Endothelial cell of umbilical vein (primary cell): ENCODE measurements around the gene INTS6. TPM values are rescaled to one million over a fixed set of nuclear protein-coding genes. Genes with fewer than 3 reads are reported as not detected.

Source experiments
- BruUV-seq: library from RNA; stranded (reverse); fragments of 400-500 nt; replicated peaks from 2 replicates; lab custom pipeline; 2021; lab: Mats Ljungman, UMichigan
- CTCF ChIA-PET: fragments of 300-600, 350-600 bp; sonication (Branson Sonifier 250); formaldehyde crosslinking; loops from one replicate; lab custom pipeline; 2021; ENCODE audit warnings: antibody characterized with exemption, inconsistent platforms; lab: Charles Lee
- POLR2A ChIA-PET: fragments of 300-600, 350-600 bp; sonication (Branson Sonifier 250); formaldehyde crosslinking; loops from one replicate; lab custom pipeline; 2021; ENCODE audit warnings: antibody characterized with exemption, inconsistent platforms; lab: Charles Lee
- DNase-seq: peaks from one replicate; pipeline ENCODE4 v3.0.0-alpha.2; 2011; ENCODE audit warnings: low read depth, low spot score
- FAIRE-seq: peaks from 2 replicates; lab custom pipeline; 2011; peaks lifted over from hg19 to GRCh38; lab: Jason Lieb, UNC
- H2AFZ ChIP-seq: 2 replicates; pipeline ENCODE4 v1.6.0; 2012; ENCODE audit warnings: low read depth, low read length, control low read depth, inconsistent platforms
- H3K27ac ChIP-seq: 2 replicates; pipeline ENCODE4 v1.5.1; 2011; ENCODE audit warnings: low read depth, mild to moderate bottlenecking, control low read depth, low read length, moderate library complexity; ENCODE audit not compliant: insufficient read depth
- H3K27me3 ChIP-seq, 2 experiments: 2 replicates each; pipeline versions ENCODE4 v1.6.0 to v1.6.1; 2011; ENCODE audit warnings: low read length in 2 of 2, mixed read lengths in 1 of 2; ENCODE audit not compliant: control insufficient read depth in 2 of 2, insufficient read depth in 2 of 2
- H3K36me3 ChIP-seq, 2 experiments: 2 replicates in 1 of 2; 3 replicates in 1 of 2; pipeline ENCODE4 v1.5.1; 2011; ENCODE audit warnings: low read length in 2 of 2, mild to moderate bottlenecking in 1 of 2, moderate library complexity in 1 of 2; ENCODE audit not compliant: control insufficient read depth in 2 of 2, insufficient read depth in 2 of 2; ENCODE audit errors: extremely low read depth in 1 of 2
- H3K4me1 ChIP-seq: 3 replicates; pipeline ENCODE4 v1.5.1; 2011; ENCODE audit warnings: mild to moderate bottlenecking, low read length; ENCODE audit not compliant: control insufficient read depth, insufficient read depth; ENCODE audit errors: extremely low read depth
- H3K4me2 ChIP-seq: 2 replicates; pipeline ENCODE4 v1.6.1; 2011; ENCODE audit warnings: low read length, control low read depth, mixed read lengths; ENCODE audit not compliant: insufficient read depth
- H3K4me3 ChIP-seq, 3 experiments: fragments of 200-600 bp in 1 of 3; sonication (generic), shearing (Covaris generic) in 1 of 3; replicated peaks in 1 of 3; 2 replicates each; pipeline ENCODE4 v1.5.1; 2011 to 2016; ENCODE audit warnings: control low read depth in 3 of 3, low read length in 3 of 3, mild to moderate bottlenecking in 2 of 3, inconsistent platforms in 1 of 3, low read depth in 1 of 3, moderate library complexity in 1 of 3; ENCODE audit not compliant: insufficient read depth in 1 of 3
- H3K79me2 ChIP-seq: 2 replicates; pipeline ENCODE4 v1.6.0; 2012; ENCODE audit warnings: low read length, inconsistent platforms; ENCODE audit not compliant: control insufficient read depth, insufficient read depth
- H3K9ac ChIP-seq: replicated peaks from 2 replicates; pipeline ENCODE3; 2011; ENCODE audit warnings: low read length, control low read depth; ENCODE audit not compliant: insufficient read depth; ENCODE audit errors: extremely low read depth
- H3K9me1 ChIP-seq: replicated peaks from 3 replicates; pipeline ENCODE4 v1.6.0; 2011; ENCODE audit warnings: mild to moderate bottlenecking, low read length; ENCODE audit not compliant: control insufficient read depth, insufficient read depth; ENCODE audit errors: extremely low read depth
- H3K9me3 ChIP-seq: replicated peaks from 2 replicates; pipeline ENCODE4 v1.5.1; 2012; ENCODE audit warnings: low read length, inconsistent platforms; ENCODE audit not compliant: control insufficient read depth, insufficient read depth
- H4K20me1 ChIP-seq: replicated peaks from 2 replicates; pipeline ENCODE3; 2011; ENCODE audit warnings: mild to moderate bottlenecking, low read length; ENCODE audit not compliant: control insufficient read depth, insufficient read depth; ENCODE audit errors: extremely low read depth
- CTCF ChIP-seq, 2 donors: IDR thresholded peaks; 1 replicate in 1 of 2; 2 replicates in 1 of 2; pipeline ENCODE4 v1.5.1; 2011; ENCODE audit warnings: low read length in 2 of 2, mild to moderate bottlenecking in 2 of 2, moderate library complexity in 2 of 2, control low read depth in 1 of 2, inconsistent platforms in 1 of 2, low read depth in 1 of 2; ENCODE audit not compliant: insufficient read depth in 1 of 2; ENCODE audit errors: extremely low read depth in 1 of 2
- EZH2 ChIP-seq: IDR thresholded peaks from 2 replicates; pipeline ENCODE4 v1.6.1; 2012; ENCODE audit warnings: borderline replicate concordance, low read depth, mild to moderate bottlenecking, moderate library complexity, low read length, inconsistent platforms; ENCODE audit not compliant: severe bottlenecking
- FOS ChIP-seq: IDR thresholded peaks from 2 replicates; pipeline ENCODE4 v1.6.1; 2011; ENCODE audit warnings: mild to moderate bottlenecking, low read length, moderate library complexity, borderline replicate concordance; ENCODE audit not compliant: insufficient read depth
- GATA2 ChIP-seq: IDR thresholded peaks from 2 replicates; pipeline ENCODE4 v1.7.0; 2011; ENCODE audit warnings: low read depth, mild to moderate bottlenecking, moderate library complexity, mixed read lengths, low read length; ENCODE audit not compliant: insufficient read length, insufficient read depth
- JUN ChIP-seq: IDR thresholded peaks from 2 replicates; pipeline ENCODE4 v1.6.1; 2011; ENCODE audit warnings: borderline replicate concordance, low read depth; ENCODE audit not compliant: insufficient read length, insufficient read depth
- MAX ChIP-seq: IDR thresholded peaks from 2 replicates; pipeline ENCODE4 v1.6.1; 2011; ENCODE audit not compliant: insufficient read depth, insufficient read length
- MYC ChIP-seq: IDR thresholded peaks from one replicate; pipeline ENCODE4 v1.6.1; 2011; ENCODE audit warnings: mild to moderate bottlenecking, low read depth, low read length
- POLR2A ChIP-seq: IDR thresholded peaks from 2 replicates; pipeline ENCODE4 v1.6.1; 2012; ENCODE audit warnings: low read depth, mild to moderate bottlenecking, control low read depth, low read length
- POLR2AphosphoS5 ChIP-seq: IDR thresholded peaks from 2 replicates; pipeline ENCODE4 v1.6.1; 2012; ENCODE audit warnings: low read depth, mild to moderate bottlenecking, control low read depth, low read length, moderate library complexity; ENCODE audit not compliant: insufficient read depth
- dilution Hi-C: fragments of 300-500 bp; cut with MboI; formaldehyde crosslinking; loops from one replicate; pipeline ENCODE4 v1.15.0; 2019; ENCODE audit warnings: low sequenced_read_pairs; ENCODE audit not compliant: extremely low pct_ligation_motif_present
- intact Hi-C: fragments of 100-400 bp; cut with micrococcal nuclease; formaldehyde crosslinking; loops from one replicate; pipeline ENCODE4 v1.10.0; 2022
- polyA plus RNA-seq, 4 experiments: library from polyadenylated mRNA; depleted of rRNA in 3 of 4; stranded (reverse) in 3 of 4; unstranded in 1 of 4; fragments of >200 nt; gene quantifications; 2 replicates each; pipeline versions ENCODE4 v1.2.1 to v1.2.3, GENCODE V29; 2011 to 2012; ENCODE audit warnings: missing spikeins in 1 of 4
- total RNA-seq: library from RNA; stranded (reverse); gene quantifications from 2 replicates; pipeline ENCODE4 v1.2.3, GENCODE V29; 2021

Gene INTS6
- total and polyA plus RNA-seq, 2 donors (not counting 3 experiments of a cell fraction or from before 2014, with no cell fraction given): 9.5 to 45.4 TPM

GRCh38 chr13:51453959-51454703 lies 1.3 kb upstream of the INTS6 start:
- peak overlapping the region; percentile 78 for H3K4me2 ChIP-seq

More at GRCh38 chr13:51453959-51454703, 1.3 kb upstream of the INTS6 start:
- TSS peak; percentile 77 for BruUV-seq
- dilution Hi-C loops (no loop called here), intact Hi-C loops (loop anchor here (1.0 to 10.0 kb wide), 8 partner anchors 130 to 751 kb away; partner anchors contain the start of genes ALG11, FAM124A, NEK5 and WDFY2)
- Histone ChIP-seq H4K20me1 (no peaks in the 10 kb centered on the region), H3K79me2 (peaks cover 23% of the 10 kb centered on the region), H3K9ac (peak overlapping the region; percentile 84), H3K9me1 (no peaks in the 10 kb centered on the region), H3K36me3 (peaks cover 2 to 13% of the 10 kb centered on the region in 2 experiments), H3K4me3 (peak overlapping the region; percentile 27 to 66 (median 48)), H3K27me3 (no peaks in the 10 kb centered on the region), H3K9me3 (no peaks in the 10 kb centered on the region), H3K27ac (peak overlapping the region; percentile 93), H2AFZ (peak overlapping the region; percentile 87), H3K4me1 (peaks cover 20% of the 10 kb centered on the region)
- DNase-seq: peak; percentile 58
- CTCF ChIA-PET: interaction anchor here (0.6 to 2.1 kb wide), 10 partner anchors 9 to 344 kb away, joined by 3 to 13 read pairs (median 4); no protein-coding TSS in a partner anchor
- TF ChIP-seq GATA2: no peak
- no peak for TF ChIP-seq MAX
- TF ChIP-seq CTCF (IDR thresholded peaks at IDR 0.05; ENCODE audit: extremely low read depth in 1 of 2, insufficient read depth in 1 of 2, low read depth in 1 of 2, low read length in 2 of 2): no peak
- no peak for TF ChIP-seq POLR2A
- TF ChIP-seq EZH2: no peak
- no peak for TF ChIP-seq JUN
- TF ChIP-seq POLR2AphosphoS5: no peak
- TF ChIP-seq FOS: no peak
- no peak for TF ChIP-seq MYC
- POLR2A ChIA-PET: interaction anchor here (1.2 to 1.4 kb wide), 3 partner anchors 127 to 151 kb away, joined by 3 to 6 read pairs (median 5); no protein-coding TSS in a partner anchor
- FAIRE-seq: no peak
